ENCODE results near the gene ADGRG3.
"Not testable (repeated sequence)": the region's sequence is repeated elsewhere in the genome, so short reads cannot be mapped to it uniquely, and the experiment has no call there.

The ADGRG3 gene

DNA sequence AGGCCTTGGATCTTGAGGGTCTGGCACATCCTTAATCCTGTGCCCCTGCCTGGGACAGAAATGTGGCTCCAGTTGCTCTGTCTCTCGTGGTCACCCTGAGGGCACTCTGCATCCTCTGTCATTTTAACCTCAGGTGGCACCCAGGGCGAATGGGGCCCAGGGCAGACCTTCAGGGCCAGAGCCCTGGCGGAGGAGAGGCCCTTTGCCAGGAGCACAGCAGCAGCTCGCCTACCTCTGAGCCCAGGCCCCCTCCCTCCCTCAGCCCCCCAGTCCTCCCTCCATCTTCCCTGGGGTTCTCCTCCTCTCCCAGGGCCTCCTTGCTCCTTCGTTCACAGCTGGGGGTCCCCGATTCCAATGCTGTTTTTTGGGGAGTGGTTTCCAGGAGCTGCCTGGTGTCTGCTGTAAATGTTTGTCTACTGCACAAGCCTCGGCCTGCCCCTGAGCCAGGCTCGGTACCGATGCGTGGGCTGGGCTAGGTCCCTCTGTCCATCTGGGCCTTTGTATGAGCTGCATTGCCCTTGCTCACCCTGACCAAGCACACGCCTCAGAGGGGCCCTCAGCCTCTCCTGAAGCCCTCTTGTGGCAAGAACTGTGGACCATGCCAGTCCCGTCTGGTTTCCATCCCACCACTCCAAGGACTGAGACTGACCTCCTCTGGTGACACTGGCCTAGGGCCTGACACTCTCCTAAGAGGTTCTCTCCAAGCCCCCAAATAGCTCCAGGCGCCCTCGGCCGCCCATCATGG is 4.0 kb upstream of the ADGRG3 start:
- no peak for DNase-seq

DNA sequence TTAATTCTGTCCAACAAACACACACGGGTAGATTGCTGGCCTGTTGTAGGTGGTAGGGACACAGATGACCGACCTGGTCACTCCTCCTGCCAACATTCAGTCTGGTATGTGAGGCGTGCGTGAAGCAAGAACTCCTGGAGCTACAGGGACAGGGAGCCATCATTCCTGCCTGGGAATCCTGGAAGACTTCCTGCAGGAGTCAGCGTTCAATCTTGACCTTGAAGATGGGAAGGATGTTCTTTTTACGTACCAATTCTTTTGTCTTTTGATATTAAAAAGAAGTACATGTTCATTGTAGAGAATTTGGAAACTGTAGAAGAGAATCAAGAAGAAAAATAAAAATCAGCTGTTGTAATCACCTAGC is 3.5 kb upstream of the ADGRG3 start:
- no peak for DNase-seq

DNA sequence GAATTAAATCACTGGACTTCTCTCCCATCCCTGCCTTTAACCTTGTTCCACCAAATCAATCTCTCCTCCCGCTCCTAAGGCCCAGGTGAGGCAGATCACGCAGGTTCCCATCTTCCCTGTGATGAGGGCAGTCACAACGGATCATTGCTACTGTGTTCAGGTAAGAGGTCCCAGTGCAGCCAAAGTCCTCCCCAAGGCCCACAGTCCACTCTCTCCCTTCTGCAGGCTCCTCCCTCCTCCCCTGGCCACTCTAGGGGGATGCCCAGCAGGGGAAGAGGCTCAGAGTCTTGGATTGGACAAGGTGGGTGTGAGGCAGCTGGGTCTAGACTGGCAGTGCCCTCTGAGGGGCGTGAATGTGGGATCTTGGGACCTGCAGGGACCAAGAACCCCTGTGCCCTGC is 2.6 kb upstream of the ADGRG3 start:
- no peak for DNase-seq

DNA sequence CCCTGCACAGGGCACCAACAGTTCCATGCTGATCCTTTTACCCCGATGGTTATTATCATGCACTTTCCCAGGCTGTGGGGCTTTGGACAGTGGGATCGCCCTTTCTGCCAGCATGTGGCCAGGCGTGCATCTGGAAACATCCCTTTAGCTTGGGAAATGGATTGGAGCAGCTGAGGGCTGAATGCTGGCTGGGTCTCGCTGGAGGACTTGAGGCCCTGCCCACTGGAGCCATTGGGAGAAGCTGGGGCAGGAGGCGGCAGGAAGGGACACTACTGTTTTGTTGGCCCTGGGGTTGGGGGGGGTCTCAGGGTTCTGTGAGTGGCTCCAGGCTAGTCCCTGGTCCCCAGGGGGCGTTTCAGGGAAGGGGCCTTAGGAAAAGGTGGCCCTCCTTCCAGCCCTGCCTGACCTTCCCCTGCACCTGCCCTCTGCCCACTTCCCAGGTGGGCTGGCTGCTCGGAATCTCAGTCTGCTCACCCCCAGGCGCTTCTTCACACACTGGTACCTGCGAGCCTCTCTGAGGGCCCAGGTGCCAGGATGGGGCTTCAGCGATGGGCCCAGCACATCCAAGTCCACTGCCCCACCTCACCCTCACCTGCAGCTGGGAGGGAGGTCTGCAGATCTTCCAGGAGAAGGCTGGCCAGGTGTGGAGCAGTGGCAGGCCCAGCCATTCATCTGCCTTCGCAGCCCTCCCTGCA is 1.6 kb upstream of the ADGRG3 start:
- DNase-seq, result no peak

DNA sequence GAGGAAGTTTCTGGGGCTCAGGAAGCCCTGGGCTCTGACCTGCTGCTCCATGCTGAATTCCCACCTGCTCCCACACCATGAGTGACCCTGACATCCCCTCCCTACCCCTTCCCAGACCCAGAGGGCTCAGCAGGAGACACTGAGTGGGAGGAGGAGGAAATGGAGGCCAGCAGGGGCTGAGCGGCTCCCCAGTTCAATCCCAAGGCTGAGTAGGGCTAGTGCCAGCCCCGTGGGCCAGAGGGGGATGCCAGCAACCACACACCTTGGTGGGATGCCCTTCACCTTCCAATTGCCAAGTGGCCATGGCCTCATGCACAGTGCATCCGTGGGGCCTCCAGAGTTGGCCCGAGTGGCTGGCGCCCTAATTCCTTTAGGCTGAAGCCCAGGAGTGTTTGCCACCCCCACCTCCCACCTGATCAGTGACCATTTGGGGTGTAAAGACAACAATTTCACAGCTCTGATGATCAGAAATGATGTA is 1.0 kb upstream of the ADGRG3 start:
- no peak for DNase-seq

DNA sequence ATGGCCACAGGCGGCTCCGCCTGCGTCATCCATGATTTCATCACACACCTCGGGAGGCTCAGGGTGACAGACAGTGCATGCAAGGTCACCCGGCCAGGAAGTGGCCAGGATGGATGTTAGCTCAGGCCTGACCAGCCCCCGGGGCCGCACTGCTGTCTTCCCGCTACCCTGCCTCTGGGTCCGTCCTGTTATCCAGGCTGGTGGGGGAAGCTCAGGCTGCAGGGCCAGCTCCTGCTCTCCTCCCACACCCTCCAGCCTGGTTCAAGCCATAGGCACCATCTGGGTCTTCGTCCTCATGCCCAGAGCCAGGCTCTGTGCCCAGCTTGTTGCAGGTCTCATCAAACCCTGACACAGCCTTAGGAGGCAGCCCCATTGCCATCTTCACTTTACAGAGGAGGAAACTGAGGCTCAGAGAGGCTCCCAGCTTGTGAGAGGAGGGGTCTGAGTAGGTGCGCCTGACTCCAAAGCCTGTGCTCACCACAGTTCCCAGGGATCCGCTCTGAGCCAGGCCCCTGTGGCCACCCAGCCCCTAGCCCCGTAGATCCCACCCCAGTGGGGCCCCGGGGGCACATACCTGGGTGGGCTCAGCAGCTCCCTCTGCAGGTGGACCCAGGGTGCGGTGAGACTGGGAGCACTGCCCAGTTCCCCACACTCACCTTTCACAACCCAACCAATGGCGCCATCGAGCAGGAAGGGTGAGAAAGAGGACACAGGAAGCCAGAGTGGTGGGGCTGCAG is 412 bp upstream of the ADGRG3 start:
- no peak for DNase-seq

DNA sequence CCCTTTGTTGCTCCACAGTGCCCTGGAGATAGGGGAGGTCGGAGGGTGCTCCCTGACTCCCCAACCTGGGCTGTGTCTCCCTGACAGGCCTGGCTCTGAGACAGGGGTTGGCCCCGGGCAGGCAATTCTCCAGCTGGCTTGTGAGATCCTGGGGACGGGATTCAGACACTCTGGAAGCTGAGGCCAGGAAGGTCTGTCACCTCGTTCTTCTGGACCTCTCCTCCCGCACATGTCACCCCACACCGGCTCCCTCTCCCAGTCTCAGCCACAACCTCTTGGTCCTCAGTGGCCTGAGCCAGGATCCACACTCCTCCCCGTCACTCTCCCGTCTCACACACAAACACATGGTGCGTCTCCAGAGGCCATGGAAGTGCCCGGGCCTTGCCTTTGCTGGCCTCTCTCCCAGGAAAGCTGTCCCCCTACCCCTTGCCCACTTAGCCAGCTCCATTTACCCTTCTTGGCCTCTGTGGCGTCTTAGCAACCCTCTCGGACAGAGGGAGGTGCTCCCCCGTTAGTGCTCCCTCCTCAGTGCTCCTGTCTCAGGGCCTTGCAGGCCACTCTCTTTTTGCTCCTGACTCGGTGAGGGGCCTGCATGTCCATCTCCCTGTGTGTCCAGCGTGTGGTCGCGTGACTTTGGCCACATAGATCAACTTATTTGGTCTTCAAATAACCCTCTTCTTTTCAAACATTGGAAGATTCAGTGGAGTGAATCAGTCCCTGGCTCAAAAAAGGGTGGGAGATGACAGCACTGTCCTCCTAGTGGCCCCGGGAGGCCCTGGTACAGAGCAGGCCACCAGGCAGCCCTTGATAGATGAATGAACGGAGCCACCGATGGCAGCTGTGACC is 747 bp downstream of the ADGRG3 start:
- no peak for DNase-seq

DNA sequence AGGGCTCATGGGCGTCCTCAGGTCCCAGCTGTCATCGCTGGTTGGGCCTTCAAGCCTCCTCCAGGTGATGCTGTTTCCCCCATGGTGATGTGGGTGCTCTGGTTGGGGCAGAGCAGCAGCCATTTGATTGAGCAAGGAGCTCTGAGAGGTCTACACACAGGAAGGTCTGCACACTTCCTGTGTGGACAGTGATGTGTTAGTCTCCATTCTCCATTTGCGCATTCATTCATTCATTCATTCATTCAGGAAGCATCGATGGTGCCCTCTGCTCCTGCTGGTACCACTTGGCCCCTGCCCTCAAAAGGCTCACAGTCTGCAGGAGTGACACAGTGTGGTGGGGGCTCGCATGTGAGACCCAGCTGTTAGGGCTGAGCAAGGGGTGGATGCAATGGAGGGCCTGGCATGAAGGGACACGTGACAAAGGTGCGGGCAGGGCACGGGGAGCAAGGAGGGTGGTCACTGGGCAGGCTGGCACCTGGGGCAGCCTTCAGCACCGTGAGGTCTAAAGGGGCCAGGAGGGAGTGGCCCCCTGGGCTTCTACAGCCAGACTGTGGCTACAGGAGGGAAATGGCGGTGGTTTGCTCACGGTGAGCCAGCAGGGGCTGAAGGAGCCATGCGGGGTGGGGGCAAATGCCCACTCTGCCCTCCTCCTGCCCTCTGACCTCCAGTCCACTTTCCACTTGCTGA is 1.5 kb downstream of the ADGRG3 start:
- no peak for DNase-seq

DNA sequence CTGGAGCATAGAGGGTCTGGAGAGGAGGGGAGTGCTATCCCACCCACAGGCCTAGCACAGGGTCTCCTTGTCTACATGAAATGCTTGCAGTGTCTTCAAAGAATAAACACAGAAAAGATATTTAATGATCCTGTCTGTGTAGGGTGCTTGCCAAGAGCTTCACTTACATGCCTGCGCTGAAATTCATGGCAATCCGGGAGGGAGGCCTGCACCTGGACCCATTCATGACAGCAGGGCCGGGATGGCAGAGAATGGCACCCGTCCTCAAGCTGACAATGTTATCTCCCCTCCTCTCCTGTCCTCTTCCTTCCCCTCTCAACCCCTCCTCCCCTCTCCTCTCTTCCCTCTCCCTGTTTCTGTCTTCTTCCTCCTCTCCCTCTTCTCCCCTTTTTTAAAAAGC is 2.1 kb downstream of the ADGRG3 start:
- no peak for DNase-seq

DNA sequence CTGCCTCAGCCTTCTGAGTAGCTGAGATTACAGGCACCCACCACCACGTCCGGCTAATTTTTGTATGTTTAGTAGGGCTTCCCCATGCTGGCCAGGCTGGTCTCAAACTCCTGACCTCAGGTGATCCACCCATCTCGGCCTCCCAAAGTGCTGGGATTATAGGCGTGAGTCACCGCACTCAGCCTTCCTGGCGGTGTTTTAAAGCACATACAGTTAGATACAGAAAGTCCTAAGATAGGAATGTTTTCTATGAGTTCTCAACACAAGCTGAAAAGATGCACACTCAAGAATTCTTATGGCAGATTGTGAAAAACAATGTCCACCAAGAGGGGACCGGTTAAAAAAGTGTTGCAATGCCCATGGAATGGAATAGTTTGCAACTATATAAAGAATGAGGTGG is 3.3 kb downstream of the ADGRG3 start:
- DNase-seq, result not testable (repeated sequence)

DNA sequence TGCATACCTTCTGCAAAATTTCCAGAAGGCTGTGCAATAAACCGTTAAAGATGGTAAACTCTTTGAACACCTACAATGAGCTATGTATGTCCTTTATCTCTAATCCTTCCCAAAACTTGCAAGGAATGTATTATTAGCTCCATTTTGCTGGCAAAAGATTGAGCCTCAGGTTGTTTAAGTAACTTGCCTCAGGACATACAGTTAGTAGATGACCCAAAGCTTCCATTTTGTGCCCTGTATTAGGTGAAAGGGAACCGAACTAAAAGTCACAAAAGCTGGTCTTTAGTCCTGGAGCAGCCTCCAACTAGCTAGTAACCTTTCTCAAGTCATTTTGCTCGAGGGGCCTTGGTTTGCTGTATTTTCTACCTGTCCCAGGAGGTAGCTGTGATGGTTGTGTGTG is 4.3 kb downstream of the ADGRG3 start:
- no peak for DNase-seq

DNA sequence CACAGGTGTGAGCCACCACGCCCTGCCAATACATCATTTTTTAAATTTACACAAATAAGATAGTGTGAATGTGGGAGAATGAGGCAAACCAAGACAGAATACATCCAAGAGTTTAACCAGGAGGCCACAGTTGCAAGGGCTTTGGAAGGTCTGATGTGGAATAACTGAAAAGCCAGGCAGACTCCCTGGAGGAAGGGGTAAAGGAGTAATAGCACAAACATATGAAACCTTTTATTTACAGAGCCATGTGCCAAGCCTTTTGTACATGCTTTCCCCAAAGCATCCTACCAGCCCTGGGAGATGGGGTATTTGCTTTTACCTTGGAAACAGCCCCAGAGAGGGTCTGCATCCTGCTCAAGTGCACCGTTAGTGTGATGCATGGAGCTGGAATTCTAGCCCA is 4.7 kb downstream of the ADGRG3 start:
- DNase-seq, result no peak

DNA sequence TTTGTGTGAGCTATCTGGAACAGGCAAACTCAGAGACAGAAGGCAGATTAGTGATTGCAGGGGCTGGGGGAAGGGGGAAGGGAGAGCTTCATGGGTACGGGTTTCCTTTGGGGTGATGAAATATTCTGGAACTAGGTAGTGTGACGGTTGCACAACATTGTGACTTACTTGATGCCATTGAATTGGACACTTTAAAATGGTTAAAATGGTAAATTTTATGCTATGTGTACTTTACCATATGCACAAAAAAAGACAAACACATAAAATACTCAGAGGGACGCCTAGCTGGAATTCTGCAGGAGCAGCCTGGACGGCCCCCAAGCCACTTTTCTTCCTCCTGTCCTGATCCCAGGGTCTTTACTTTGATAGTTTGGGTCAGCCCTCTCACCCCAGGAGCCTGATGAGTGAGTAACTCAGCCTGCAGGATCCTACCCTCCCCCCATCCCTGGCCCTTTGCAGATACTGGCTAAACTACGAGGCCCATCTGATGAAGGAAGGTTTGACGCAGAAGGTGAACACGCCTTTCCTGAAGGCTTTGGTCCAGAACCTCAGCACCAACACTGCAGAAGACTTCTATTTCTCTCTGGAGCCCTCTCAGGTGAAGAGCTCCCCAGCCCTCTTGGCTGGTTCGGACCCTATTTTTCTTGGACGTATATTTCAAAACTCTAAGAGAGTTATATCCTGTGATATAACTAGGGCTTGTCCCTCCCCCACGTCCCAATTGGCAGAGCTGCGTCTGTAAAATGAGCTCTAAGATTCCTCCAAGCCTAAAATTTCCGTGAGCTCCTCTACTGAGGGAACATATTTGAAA is 7.8 kb downstream of the ADGRG3 start:
- DNase-seq, result no peak

DNA sequence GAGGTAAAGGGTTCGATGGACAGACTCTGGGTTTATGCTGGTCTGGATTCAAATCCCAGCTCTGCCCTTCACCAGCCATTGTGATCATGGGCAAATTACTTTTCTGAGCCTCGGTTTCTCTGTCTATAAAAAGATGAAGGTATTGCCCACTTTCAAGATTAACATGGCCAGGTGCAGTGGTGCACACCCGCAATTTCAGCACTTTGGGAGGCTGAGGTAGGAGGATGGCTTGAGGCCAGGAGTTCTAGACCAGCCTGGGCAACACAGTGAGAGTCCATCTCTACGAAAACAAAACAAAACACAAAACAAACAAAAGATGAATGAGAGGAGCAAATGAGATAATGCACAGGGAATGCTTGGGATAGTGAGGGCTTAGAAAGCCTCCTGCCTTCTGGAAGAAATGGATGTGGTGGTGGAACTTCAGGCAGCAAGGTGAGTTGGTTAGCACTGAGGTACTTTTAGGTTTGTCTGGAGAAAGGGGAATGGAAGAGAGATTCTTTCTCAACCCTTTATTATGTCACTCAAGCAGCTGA is 8.5 kb downstream of the ADGRG3 start:
- no peak for DNase-seq

DNA sequence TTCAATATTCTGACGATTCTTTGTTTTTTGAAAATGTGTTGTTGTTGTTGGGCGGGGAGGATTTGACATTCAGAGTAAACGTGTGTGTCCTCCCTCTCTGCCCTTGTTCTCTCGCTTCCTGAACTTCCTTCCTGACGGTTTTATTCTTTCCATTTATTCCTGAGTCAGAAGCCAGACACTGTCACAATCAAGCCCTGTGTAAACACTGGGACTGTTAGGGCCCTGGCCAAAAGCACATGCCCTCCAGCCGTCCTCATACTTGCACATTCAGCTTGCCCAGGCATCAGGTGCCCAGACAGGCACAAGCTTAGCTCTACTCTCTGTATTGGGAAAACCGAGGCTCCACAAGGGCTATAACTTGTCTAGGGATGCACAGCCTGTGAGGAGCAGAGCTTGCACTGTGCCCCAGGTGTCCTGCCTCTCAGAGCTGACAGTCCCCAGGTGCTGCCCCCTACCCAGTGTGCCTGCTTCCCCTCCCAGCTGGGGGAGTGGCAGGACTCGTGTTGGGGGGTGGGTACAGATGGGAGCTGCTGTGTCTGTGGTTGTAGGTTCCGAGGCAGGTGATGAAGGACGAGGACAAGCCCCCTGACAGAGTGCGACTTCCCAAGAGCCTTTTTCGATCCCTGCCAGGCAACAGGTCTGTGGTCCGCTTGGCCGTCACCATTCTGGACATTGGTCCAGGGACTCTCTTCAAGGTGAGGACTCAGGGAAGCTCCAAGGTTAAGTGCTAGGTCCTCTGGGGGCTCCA is 9.7 kb downstream of the ADGRG3 start:
- DNase-seq, result no peak

DNA sequence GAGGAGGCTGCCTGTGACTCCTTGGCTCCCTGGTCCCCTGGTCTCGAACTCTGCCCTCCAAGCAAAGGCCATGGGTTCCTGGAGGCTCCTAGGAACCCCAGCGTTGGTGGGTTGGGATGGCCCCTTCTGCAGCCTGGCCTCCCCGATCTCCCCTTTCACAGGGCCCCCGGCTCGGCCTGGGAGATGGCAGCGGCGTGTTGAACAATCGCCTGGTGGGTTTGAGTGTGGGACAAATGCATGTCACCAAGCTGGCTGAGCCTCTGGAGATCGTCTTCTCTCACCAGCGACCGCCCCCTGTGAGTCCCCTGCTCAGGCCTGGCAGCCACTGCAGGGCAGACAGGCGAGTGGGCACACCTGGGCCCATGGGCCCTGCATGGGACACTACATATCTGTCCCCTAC is 10.9 kb downstream of the ADGRG3 start:
- no peak for DNase-seq

DNA sequence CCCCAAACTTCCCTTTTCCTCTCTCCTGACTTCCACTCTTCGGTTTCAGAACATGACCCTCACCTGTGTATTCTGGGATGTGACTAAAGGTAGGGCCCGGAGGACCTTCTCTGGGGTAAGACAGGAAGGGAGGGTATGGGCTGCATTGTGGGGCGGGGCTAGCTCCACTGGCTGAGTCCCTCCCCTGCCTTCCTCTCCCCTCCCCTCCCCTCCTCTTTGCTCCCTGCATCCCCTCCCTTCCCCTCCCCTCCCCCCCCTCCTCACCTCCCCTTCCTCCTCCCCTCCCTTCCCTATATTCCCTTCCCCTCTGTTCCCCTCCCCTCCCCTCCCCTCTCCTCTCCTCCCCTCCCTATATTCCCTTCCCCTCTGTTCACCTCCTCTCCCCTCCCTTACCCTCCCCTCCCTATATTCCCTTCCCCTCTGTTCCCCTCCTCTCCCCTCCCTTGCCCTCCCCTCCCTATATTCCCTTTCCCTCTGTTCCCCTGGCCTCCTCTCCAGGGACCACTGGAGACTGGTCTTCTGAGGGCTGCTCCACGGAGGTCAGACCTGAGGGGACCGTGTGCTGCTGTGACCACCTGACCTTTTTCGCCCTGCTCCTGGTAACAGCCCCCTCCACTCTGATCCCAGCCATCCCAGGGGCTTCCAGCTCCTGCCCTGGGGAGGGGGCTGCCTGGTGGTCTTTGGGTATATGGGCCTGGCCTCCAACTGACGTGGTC is 11.8 kb downstream of the ADGRG3 start:
- DNase-seq, result no peak

DNA sequence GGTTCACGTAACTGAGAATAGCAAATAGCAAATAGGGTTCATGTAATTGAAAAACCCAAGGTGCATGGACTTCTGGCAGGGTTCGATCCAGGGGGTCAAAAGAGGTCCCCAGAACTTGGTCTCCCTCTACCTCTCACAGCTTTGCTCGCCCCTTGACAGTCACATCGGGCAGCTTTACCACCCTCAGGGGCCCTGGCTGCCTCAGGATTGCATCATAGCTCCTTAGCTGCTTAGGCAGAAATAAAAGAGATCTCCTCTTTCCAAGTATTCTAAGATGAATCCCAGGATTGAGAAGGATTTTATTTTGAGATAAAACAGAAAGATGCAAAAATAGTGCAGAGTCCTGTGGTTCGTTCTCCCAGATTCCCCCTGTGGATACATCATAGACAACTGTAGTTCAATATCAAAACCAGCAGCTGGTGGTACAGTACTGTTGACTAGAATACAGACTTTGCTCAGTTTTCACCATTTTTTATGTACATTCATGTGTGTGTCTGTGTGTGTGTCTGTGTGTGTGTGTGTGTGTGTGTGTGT is 12.8 kb downstream of the ADGRG3 start:
- DNase-seq, result no peak

DNA sequence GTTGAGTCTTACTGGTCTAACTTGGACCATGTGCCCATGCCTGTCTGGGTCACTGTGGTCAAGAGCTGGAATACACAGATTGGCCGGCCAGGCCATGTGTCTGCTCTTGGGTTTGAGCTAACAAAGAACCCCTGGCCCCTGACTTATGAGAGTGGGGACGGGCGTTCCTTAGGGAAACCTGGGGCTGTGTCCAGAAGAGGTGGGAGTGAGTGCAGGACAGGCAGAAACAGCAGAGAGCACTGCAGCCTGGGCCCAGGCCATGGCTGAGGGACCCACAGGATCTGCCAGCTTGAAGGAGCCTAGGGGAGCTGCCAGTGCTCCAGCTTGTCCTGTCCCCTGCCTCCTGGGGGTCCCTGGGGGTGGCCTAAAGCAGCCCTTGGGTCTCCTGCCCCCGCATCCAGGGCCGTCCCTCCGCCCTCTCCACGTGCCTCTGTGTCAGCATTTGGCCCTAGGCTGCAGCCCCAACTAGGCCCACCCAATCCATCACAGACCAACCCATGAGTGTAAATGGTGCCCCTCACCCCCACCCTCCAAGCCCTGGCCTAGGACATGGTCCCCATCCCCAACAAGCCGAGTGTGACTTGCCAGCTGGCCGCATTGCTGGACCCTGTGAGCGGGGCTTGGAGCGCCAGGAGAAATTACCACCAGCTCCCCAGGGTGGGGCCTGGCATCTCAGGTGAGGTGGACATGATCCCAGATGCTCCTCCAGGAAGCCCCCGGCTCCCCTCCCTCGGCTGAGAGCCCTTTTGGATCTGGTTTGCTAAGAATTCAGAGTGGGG is 14.0 kb downstream of the ADGRG3 start:
- DNase-seq, result no peak
